Measurements from ENCODE around the gene RPS15. TPM values are rescaled to one million over a fixed set of nuclear protein-coding genes. Genes with fewer than 3 reads are reported as not detected.

The RPS15 gene
- total and polyA plus RNA-seq, 2 of the 13 experiments (the other 11 are each of a cell fraction or from before 2014, with no cell fraction given): 695 to 1,411 TPM

- no peak for TF ChIP-seq DPF2 (CRISPR knock-in tag; IDR thresholded peaks at IDR 0.05; ENCODE audit: borderline replicate concordance, low read depth)
- no peak for TF ChIP-seq KIAA2018 (CRISPR knock-in tag; IDR thresholded peaks at IDR 0.05; ENCODE audit: borderline replicate concordance)
- TF ChIP-seq ZNF749 (CRISPR knock-in tag; IDR thresholded peaks at IDR 0.05; ENCODE audit: borderline replicate concordance): no peak
- TF ChIP-seq AGO1 (IDR thresholded peaks at IDR 0.05; ENCODE audit: low read depth, low read length, poor library complexity, severe bottlenecking): peak; percentile 14
- TF ChIP-seq ZNF766 (CRISPR knock-in tag; IDR thresholded peaks at IDR 0.05; ENCODE audit: borderline replicate concordance): no peak
- TF ChIP-seq AKAP8 (CRISPR knock-in tag; IDR thresholded peaks at IDR 0.05): peak; percentile 54
Measured at GRCh38 chr19:1473085-1473851, 35.1 kb downstream of the RPS15 start (continued).
